Measurements from ENCODE around the gene LALBA. TPM values are rescaled to one million over a fixed set of nuclear protein-coding genes. Genes with fewer than 3 reads are reported as not detected.

LALBA gene
- polyA plus RNA-seq (2013): not detected

DNA sequence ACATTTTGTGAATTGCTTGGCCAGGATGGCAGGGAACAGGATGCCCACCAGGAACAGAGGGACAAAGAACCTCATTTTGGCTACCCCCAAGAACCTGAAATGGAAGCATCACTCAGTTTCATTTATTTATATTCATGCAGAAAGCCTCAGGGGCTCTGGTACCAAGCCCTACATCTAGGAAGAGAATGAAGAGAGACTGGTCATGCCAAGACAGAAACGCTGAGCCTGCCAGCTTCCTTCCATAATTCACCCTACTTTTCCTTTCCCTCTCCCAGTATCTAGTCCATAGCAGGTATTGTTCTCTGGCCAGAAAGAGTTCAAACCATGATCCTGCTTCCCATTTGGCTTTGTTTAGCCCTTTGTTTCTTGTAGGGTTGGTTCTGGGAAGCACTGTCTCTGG, at the start of gene LALBA:
TSS of gene LALBA (minus strand) at position 101 of the 400 bp plus-strand sequence. CDS start at position 75, 26 bp downstream.
- no peaks in the 10 kb centered on the region for H3K9me3 ChIP-seq (ENCODE audit: control extremely low read depth in 1 of 5, control insufficient read depth in 4 of 5, insufficient read depth in 2 of 5, low read depth in 1 of 5, low read length in 4 of 5)
- no peaks in the 10 kb centered on the region for H3K36me3 ChIP-seq (ENCODE audit: control insufficient read depth in 4 of 4, insufficient read depth in 4 of 4, low read length in 3 of 4)
- no peaks in the 10 kb centered on the region for H3K4me1 ChIP-seq (ENCODE audit: control extremely low read depth in 1 of 4, control insufficient read depth in 4 of 4, insufficient read depth in 4 of 4, low read length in 3 of 4)
- WGBS (ENCODE audit: insufficient coverage): no CpG with 5 or more reads among the region's 1 CpG
- no peaks in the 10 kb centered on the region for H3K27me3 ChIP-seq (replicated peaks in 2 of 5; ENCODE audit: control insufficient read depth in 4 of 5, insufficient read depth in 5 of 5, low read length in 4 of 5)
- POLR2A ChIA-PET: no interaction called here
- no peak for DNase-seq
- H3K4me3 ChIP-seq (ENCODE audit: control insufficient read depth in 1 of 7, extremely low read depth in 1 of 7, insufficient read depth in 4 of 7, low read depth in 2 of 7, low read length in 6 of 7): no peak within 1 kb of the TSS
- CTCF ChIA-PET: no interaction called here
- H3K27ac ChIP-seq (ENCODE audit: insufficient read depth in 1 of 2, low read depth in 1 of 2, low read length in 2 of 2, poor library complexity in 1 of 2, severe bottlenecking in 2 of 2): no peak within 1 kb of the TSS

DNA sequence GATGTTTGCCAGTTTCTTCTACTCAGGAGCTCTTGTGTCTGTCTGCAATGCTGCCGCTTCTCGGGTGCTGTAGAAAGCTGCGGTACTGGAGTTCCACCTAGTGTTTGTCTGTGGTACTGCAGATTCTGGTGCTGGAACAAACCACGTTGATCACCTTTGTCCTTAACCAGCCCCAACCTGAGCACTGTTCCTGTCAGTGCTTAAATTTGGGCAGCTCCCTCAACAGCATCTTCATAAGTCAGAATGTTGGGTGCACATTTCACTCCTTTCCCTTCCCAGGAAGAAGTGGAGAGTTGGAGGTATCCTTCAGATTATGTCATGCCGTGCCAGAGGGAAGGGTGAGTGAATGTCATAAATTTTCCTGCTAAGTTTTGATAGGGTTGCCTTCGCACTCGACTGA, 48.7 kb upstream of the LALBA start:
- Histone ChIP-seq H3K36me3 (ENCODE audit: control insufficient read depth in 4 of 4, insufficient read depth in 4 of 4, low read length in 3 of 4) (no peaks in the 10 kb centered on the region), H3K4me1 (ENCODE audit: control extremely low read depth in 1 of 4, control insufficient read depth in 4 of 4, insufficient read depth in 4 of 4, low read length in 3 of 4) (no peaks in the 10 kb centered on the region), H3K27ac (ENCODE audit: insufficient read depth in 1 of 2, low read depth in 1 of 2, low read length in 2 of 2, poor library complexity in 1 of 2, severe bottlenecking in 2 of 2) (no peak overlapping the region), H3K9me3 (ENCODE audit: control extremely low read depth in 1 of 5, control insufficient read depth in 4 of 5, insufficient read depth in 2 of 5, low read depth in 1 of 5, low read length in 4 of 5) (peaks cover 0 to 11% (median 6%) of the 10 kb centered on the region in 5 experiments), H3K4me3 (ENCODE audit: control insufficient read depth in 1 of 7, extremely low read depth in 1 of 7, insufficient read depth in 4 of 7, low read depth in 2 of 7, low read length in 6 of 7) (no peak overlapping the region), H3K27me3 (replicated peaks in 2 of 5; ENCODE audit: control insufficient read depth in 4 of 5, insufficient read depth in 5 of 5, low read length in 4 of 5) (no peaks in the 10 kb centered on the region)
- DNase-seq: peak; percentile 66 to 85 (median 78)
- ChIA-PET POLR2A (no interaction called here), CTCF (interaction anchor here (0.6 to 5.7 kb wide), 9 partner anchors 9 to 436 kb away, joined by 3 to 53 read pairs (median 4); no protein-coding TSS in a partner anchor)
- 11% methylated on average over 6 of the region's 7 CpGs for WGBS (ENCODE audit: insufficient coverage)

DNA sequence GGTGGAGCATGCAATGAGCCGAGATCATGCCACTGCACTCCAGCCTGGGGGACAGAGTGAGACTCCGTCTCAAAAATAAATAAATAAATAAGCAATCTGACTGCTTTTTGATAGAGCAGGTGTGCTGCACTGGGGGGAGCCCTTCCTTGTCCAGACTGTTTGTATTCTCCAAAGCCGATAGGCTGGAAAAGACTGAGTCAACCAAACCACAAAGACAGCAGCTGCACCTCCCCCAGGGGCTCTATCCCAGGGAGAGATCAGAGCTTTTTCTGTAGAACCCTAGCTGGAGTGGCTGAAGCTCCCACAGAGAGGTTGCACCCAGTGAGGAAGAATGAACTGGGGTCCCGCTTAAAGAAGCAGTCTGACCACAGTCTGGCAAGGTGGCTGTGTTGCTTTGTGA, 45.8 kb upstream of the LALBA start:
- H3K36me3 ChIP-seq (ENCODE audit: control insufficient read depth in 4 of 4, insufficient read depth in 4 of 4, low read length in 3 of 4): no peaks in the 10 kb centered on the region
- no peaks in the 10 kb centered on the region for H3K4me1 ChIP-seq (ENCODE audit: control extremely low read depth in 1 of 4, control insufficient read depth in 4 of 4, insufficient read depth in 4 of 4, low read length in 3 of 4)
- DNase-seq: no peak
- no peak overlapping the region for H3K27ac ChIP-seq (ENCODE audit: insufficient read depth in 1 of 2, low read depth in 1 of 2, low read length in 2 of 2, poor library complexity in 1 of 2, severe bottlenecking in 2 of 2)
- no peak overlapping the region for H3K4me3 ChIP-seq (ENCODE audit: control insufficient read depth in 1 of 7, extremely low read depth in 1 of 7, insufficient read depth in 4 of 7, low read depth in 2 of 7, low read length in 6 of 7)
- ChIA-PET CTCF (interaction anchor here (5.7 kb wide), 1 partner anchor 72 kb away, joined by 53 read pairs; no protein-coding TSS in a partner anchor), POLR2A (no interaction called here)
- WGBS (ENCODE audit: insufficient coverage): 91% methylated on average over 4 of the region's 4 CpGs
- H3K27me3 ChIP-seq (replicated peaks in 2 of 5; ENCODE audit: control insufficient read depth in 4 of 5, insufficient read depth in 5 of 5, low read length in 4 of 5): no peaks in the 10 kb centered on the region
- H3K9me3 ChIP-seq (ENCODE audit: control extremely low read depth in 1 of 5, control insufficient read depth in 4 of 5, insufficient read depth in 2 of 5, low read depth in 1 of 5, low read length in 4 of 5): peaks cover 1 to 21% (median 6%) of the 10 kb centered on the region in 5 experiments

DNA sequence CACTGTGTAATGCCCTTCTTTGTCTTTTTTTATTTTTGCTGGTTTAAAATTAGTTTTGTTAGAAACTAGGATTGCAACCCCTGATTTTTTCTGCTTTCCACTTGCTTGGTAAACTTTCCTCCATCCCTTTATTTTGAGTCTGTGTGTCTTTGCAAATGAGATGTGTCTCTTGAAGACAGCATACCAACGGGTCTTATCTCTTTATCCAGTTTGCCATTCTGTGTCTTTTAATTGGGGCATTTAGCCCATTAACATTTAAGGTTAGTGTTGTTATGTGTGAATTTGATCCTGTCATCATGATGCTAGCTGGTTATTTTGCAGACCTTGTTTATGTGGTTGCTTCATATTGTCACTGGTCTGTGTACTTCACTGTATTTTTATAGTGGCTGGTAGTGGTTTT, 43.5 kb upstream of the LALBA start:
- no peak overlapping the region for H3K27ac ChIP-seq (ENCODE audit: insufficient read depth in 1 of 2, low read depth in 1 of 2, low read length in 2 of 2, poor library complexity in 1 of 2, severe bottlenecking in 2 of 2)
- ChIA-PET CTCF (interaction anchor here (1.5 kb wide), 1 partner anchor 71 kb away, joined by 5 read pairs; no protein-coding TSS in a partner anchor), POLR2A (no interaction called here)
- WGBS (ENCODE audit: insufficient coverage): 100% methylated on average over 1 of the region's 1 CpG
- H3K4me3 ChIP-seq (ENCODE audit: control insufficient read depth in 1 of 7, extremely low read depth in 1 of 7, insufficient read depth in 4 of 7, low read depth in 2 of 7, low read length in 6 of 7): no peak overlapping the region
- DNase-seq: no peak
- H3K36me3 ChIP-seq (ENCODE audit: control insufficient read depth in 4 of 4, insufficient read depth in 4 of 4, low read length in 3 of 4): no peaks in the 10 kb centered on the region
- H3K4me1 ChIP-seq (ENCODE audit: control extremely low read depth in 1 of 4, control insufficient read depth in 4 of 4, insufficient read depth in 4 of 4, low read length in 3 of 4): no peaks in the 10 kb centered on the region
- H3K27me3 ChIP-seq (replicated peaks in 2 of 5; ENCODE audit: control insufficient read depth in 4 of 5, insufficient read depth in 5 of 5, low read length in 4 of 5): no peaks in the 10 kb centered on the region
- peaks cover 1 to 32% (median 6%) of the 10 kb centered on the region in 5 experiments for H3K9me3 ChIP-seq (ENCODE audit: control extremely low read depth in 1 of 5, control insufficient read depth in 4 of 5, insufficient read depth in 2 of 5, low read depth in 1 of 5, low read length in 4 of 5)

DNA sequence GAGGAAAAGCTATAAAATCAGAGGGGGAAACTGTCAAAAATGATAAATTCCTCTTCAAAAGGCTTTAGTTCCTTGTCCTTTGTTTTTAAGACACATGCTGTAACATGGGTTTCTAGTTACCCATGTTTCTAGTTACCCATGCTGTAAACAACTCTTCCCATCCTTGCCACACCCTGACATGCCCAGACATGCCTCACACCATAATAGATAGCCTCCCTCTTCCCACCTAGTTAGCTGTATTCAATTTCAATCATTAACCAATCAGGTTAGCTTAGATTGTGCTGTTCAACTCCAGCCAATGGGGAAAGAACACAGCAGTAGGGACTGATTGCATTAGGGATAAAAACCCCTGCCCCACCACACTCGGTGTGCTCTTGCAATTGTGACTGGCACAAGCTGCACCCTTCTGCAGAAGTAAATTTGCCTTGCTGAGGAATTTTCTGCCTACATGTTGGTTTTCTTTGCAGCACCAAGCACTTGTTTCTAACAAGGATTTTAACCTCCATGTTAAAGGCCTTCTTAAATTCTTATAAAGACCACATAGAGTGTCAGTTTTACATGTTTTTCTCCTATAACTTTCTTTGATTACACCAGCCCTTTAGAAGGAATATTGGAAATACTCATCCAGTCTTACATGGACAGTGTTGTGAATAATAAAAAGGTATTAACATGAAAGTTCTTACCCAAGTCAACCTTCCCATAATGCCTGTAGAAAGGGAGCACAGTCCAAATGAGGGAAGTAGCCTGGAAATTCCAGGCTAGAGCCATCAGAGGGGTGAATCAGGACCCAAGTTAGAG, 32.5 kb upstream of the LALBA start:
- DNase-seq: no peak
- 80% methylated on average over 1 of the region's 1 CpG for WGBS (ENCODE audit: insufficient coverage)
- Histone ChIP-seq H3K4me1 (ENCODE audit: control extremely low read depth in 1 of 4, control insufficient read depth in 4 of 4, insufficient read depth in 4 of 4, low read length in 3 of 4) (no peaks in the 10 kb centered on the region), H3K4me3 (ENCODE audit: control insufficient read depth in 1 of 7, extremely low read depth in 1 of 7, insufficient read depth in 4 of 7, low read depth in 2 of 7, low read length in 6 of 7) (no peak overlapping the region), H3K27me3 (replicated peaks in 2 of 5; ENCODE audit: control insufficient read depth in 4 of 5, insufficient read depth in 5 of 5, low read length in 4 of 5) (peaks cover 0 to 5% (median 0%) of the 10 kb centered on the region in 5 experiments), H3K27ac (ENCODE audit: insufficient read depth in 1 of 2, low read depth in 1 of 2, low read length in 2 of 2, poor library complexity in 1 of 2, severe bottlenecking in 2 of 2) (no peak overlapping the region), H3K9me3 (ENCODE audit: control extremely low read depth in 1 of 5, control insufficient read depth in 4 of 5, insufficient read depth in 2 of 5, low read depth in 1 of 5, low read length in 4 of 5) (peaks cover 0 to 36% (median 8%) of the 10 kb centered on the region in 5 experiments), H3K36me3 (ENCODE audit: control insufficient read depth in 4 of 4, insufficient read depth in 4 of 4, low read length in 3 of 4) (no peaks in the 10 kb centered on the region)
- POLR2A ChIA-PET: no interaction called here
- CTCF ChIA-PET: no interaction called here

DNA sequence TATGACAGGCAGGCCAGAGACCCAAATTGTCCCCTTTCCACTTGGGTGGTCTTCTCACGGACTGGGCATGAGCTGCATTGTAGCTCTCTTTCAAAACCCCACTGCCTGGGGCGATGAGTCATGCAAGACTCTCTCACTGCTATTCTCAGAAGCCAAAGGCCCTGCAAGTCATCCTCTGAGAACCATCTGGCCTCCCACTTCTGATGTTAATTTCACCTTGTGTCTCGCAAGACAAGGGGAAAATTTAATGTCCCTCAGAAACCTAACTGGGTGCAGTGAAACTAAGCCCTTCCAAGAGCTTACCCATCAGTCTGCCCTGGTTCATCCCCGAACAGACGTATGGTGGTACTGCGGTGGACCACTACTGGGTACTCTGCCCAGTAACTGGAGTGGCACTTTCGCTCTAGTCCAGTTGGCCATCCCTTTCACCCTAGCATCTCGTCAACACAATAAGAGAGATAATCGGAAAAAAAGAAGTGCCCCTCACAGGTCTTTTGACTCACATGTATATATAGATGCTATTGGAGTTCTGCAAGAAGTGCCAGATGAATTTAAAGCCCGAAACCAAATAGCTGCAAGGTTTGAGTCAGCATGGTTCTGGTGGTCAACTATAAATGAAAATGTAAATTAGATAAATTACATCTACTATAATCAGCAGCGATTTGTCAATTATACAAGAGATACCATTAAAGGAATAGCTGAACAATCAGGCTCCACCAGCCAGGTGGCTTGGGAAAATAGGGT, 31.3 kb upstream of the LALBA start:
- H3K27ac ChIP-seq (ENCODE audit: insufficient read depth in 1 of 2, low read depth in 1 of 2, low read length in 2 of 2, poor library complexity in 1 of 2, severe bottlenecking in 2 of 2): no peak overlapping the region
- ChIA-PET POLR2A (no interaction called here), CTCF (interaction anchor here (1.4 kb wide), 1 partner anchor 17 kb away, joined by 3 read pairs; no protein-coding TSS in a partner anchor)
- WGBS (ENCODE audit: insufficient coverage): 90% methylated on average over 6 of the region's 11 CpGs
- no peaks in the 10 kb centered on the region for H3K36me3 ChIP-seq (ENCODE audit: control insufficient read depth in 4 of 4, insufficient read depth in 4 of 4, low read length in 3 of 4)
- H3K9me3 ChIP-seq (ENCODE audit: control extremely low read depth in 1 of 5, control insufficient read depth in 4 of 5, insufficient read depth in 2 of 5, low read depth in 1 of 5, low read length in 4 of 5): peaks cover 0 to 33% (median 8%) of the 10 kb centered on the region in 5 experiments
- no peak for DNase-seq
- H3K27me3 ChIP-seq (replicated peaks in 2 of 5; ENCODE audit: control insufficient read depth in 4 of 5, insufficient read depth in 5 of 5, low read length in 4 of 5): peaks cover 0 to 5% (median 0%) of the 10 kb centered on the region in 5 experiments
- H3K4me3 ChIP-seq (ENCODE audit: control insufficient read depth in 1 of 7, extremely low read depth in 1 of 7, insufficient read depth in 4 of 7, low read depth in 2 of 7, low read length in 6 of 7): no peak overlapping the region
- H3K4me1 ChIP-seq (ENCODE audit: control extremely low read depth in 1 of 4, control insufficient read depth in 4 of 4, insufficient read depth in 4 of 4, low read length in 3 of 4): no peaks in the 10 kb centered on the region

DNA sequence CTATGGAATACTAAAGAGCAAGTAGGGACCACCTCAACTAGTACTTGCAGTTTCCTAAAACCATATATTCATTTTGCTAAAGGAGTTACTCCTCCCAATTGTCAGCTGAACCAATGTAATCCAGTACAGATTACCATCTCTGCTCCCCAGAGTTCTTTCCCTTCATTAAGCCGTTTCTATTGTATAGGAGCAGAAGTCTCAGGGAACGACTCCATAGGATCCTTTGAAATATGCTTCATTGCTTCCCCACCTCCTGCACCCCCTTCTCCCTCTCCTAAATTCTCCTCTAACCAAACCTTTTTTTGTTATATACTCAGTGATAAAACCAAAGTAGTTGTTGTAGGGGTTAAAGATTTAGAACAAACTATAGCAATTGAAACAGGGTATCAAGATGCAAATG, 30.7 kb upstream of the LALBA start:
- no peak for DNase-seq
- Histone ChIP-seq H3K9me3 (ENCODE audit: control extremely low read depth in 1 of 5, control insufficient read depth in 4 of 5, insufficient read depth in 2 of 5, low read depth in 1 of 5, low read length in 4 of 5) (peaks cover 0 to 28% (median 8%) of the 10 kb centered on the region in 5 experiments), H3K27me3 (replicated peaks in 2 of 5; ENCODE audit: control insufficient read depth in 4 of 5, insufficient read depth in 5 of 5, low read length in 4 of 5) (peaks cover 0 to 5% (median 0%) of the 10 kb centered on the region in 5 experiments), H3K4me1 (ENCODE audit: control extremely low read depth in 1 of 4, control insufficient read depth in 4 of 4, insufficient read depth in 4 of 4, low read length in 3 of 4) (no peaks in the 10 kb centered on the region), H3K27ac (ENCODE audit: insufficient read depth in 1 of 2, low read depth in 1 of 2, low read length in 2 of 2, poor library complexity in 1 of 2, severe bottlenecking in 2 of 2) (no peak overlapping the region), H3K4me3 (ENCODE audit: control insufficient read depth in 1 of 7, extremely low read depth in 1 of 7, insufficient read depth in 4 of 7, low read depth in 2 of 7, low read length in 6 of 7) (no peak overlapping the region), H3K36me3 (ENCODE audit: control insufficient read depth in 4 of 4, insufficient read depth in 4 of 4, low read length in 3 of 4) (no peaks in the 10 kb centered on the region)
- no CpG with 5 or more reads among the region's 2 CpGs for WGBS (ENCODE audit: insufficient coverage)
- POLR2A ChIA-PET: no interaction called here
- CTCF ChIA-PET: interaction anchor here (1.4 kb wide), 1 partner anchor 18 kb away, joined by 3 read pairs; no protein-coding TSS in a partner anchor

All from common myeloid progenitor, CD34-positive (primary cell).